Testis (tissue), 2 donors: ENCODE data around the gene ZFYVE21.

Source experiments
- POLR2A ChIP-seq: fragments of 450-650 bp; IDR thresholded peaks from one replicate; pipeline ENCODE4 v1.6.1; 2017; ENCODE audit warnings: antibody characterized with exemption, mild to moderate bottlenecking, moderate library complexity
- TF ChIP-seq, protein P1 (sequence below), 3 experiments: fragments of 450-650 bp in 2 of 3; fragments of 200-600 bp in 1 of 3; sonication (generic) in 1 of 3; IDR thresholded peaks; one replicate each; pipeline ENCODE4 v1.5.1; 2016 to 2019; ENCODE audit warnings: antibody characterized with exemption in 3 of 3, mild to moderate bottlenecking in 2 of 3, moderate library complexity in 1 of 3

DNA sequence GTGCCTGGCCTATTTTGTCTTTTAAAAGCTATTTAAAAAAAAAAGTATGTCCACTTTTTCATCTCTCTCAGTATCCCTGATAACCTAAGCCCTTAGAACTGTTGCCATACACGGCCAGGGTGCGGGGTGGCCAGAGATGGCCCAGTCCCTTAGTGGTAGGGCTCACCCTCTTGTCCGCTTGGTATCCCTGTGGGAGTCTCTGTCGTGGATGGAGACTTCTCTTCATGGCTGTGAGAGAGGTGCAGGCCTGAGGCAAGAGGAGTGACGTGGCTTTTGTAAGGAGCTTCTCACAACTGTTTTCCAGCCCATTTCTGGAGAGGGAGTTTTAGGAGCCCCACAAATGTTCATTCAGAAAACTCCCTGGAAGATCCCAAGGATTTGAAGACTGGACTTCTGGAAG lies 27.2 kb upstream of the ZFYVE21 start:
- TF ChIP-seq, protein P1, sequence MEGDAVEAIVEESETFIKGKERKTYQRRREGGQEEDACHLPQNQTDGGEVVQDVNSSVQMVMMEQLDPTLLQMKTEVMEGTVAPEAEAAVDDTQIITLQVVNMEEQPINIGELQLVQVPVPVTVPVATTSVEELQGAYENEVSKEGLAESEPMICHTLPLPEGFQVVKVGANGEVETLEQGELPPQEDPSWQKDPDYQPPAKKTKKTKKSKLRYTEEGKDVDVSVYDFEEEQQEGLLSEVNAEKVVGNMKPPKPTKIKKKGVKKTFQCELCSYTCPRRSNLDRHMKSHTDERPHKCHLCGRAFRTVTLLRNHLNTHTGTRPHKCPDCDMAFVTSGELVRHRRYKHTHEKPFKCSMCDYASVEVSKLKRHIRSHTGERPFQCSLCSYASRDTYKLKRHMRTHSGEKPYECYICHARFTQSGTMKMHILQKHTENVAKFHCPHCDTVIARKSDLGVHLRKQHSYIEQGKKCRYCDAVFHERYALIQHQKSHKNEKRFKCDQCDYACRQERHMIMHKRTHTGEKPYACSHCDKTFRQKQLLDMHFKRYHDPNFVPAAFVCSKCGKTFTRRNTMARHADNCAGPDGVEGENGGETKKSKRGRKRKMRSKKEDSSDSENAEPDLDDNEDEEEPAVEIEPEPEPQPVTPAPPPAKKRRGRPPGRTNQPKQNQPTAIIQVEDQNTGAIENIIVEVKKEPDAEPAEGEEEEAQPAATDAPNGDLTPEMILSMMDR (IDR thresholded peaks at IDR 0.05), result no peak
- no peak for TF ChIP-seq POLR2A
